Measurements from ENCODE around the gene RAPGEF1.

Gene RAPGEF1

DNA sequence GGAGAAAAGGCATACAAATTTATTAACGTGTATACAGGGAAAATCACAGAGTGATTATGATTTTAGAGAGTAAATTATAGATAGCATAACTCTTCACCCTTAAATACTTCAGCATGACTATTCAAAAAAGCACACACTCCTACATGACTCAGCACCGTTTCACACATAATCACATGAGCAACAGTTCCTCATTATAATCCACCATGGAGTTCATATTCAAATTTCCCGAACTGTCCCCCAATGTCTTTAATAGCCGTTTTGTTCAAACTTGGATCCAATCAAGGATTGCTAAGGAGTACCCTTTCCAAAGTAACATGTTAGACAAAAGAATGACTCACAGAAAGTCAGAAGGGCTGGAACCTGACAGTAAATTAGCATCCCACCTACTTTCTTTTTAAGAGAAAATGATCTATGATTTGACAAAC is 32.1 kb downstream of the RAPGEF1 start:
- Histone ChIP-seq H3K9me3 (ENCODE audit: control insufficient read depth, insufficient read depth, low read depth, low read length) (no peaks in the 10 kb centered on the region), H3K4me3 (ENCODE audit: low read depth, low read length) (no peak overlapping the region), H3K4me1 (ENCODE audit: control insufficient read depth, insufficient read depth, low read length) (peaks cover 9% of the 10 kb centered on the region), H3K27ac (ENCODE audit: extremely low read depth, low read depth, low read length) (no peak overlapping the region), H3K36me3 (ENCODE audit: control insufficient read depth in 2 of 2, insufficient read depth in 1 of 2, low read length in 2 of 2) (no peaks in the 10 kb centered on the region)
- ChIA-PET CTCF (interaction anchor here (0.5 to 1.4 kb wide), 3 partner anchors 12 to 31 kb away, joined by 3 to 5 read pairs (median 5); no protein-coding TSS in a partner anchor), POLR2A (no interaction called here)
- TF ChIP-seq SCRT2 (tag by site-specific recombination; IDR thresholded peaks at IDR 0.05): peak; percentile 65
- TF ChIP-seq ZNF37A (tag by site-specific recombination; IDR thresholded peaks at IDR 0.05): no peak

DNA sequence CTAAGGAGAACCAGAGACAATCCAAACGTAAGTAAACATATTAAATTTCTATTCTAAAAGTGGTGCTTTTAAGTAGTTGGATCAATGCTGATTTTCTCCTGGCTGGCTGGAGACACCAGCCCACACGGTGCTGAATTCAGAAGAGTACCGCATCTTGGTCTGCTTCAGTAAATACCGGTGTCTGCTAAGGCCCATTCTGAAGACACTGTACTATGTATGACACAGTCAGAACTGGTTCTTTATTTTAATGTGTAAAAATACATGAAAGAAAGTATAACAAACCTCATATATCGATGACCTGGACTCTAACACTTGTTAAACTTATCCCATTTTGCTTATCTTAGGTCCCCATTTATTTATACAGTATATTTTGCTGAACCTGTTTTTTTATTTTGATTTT is 32.8 kb downstream of the RAPGEF1 start:
- no peak overlapping the region for H3K4me3 ChIP-seq (ENCODE audit: low read depth, low read length)
- H3K36me3 ChIP-seq (ENCODE audit: control insufficient read depth in 2 of 2, insufficient read depth in 1 of 2, low read length in 2 of 2): no peaks in the 10 kb centered on the region
- no peak overlapping the region for H3K27ac ChIP-seq (ENCODE audit: extremely low read depth, low read depth, low read length)
- TF ChIP-seq, protein P1, sequence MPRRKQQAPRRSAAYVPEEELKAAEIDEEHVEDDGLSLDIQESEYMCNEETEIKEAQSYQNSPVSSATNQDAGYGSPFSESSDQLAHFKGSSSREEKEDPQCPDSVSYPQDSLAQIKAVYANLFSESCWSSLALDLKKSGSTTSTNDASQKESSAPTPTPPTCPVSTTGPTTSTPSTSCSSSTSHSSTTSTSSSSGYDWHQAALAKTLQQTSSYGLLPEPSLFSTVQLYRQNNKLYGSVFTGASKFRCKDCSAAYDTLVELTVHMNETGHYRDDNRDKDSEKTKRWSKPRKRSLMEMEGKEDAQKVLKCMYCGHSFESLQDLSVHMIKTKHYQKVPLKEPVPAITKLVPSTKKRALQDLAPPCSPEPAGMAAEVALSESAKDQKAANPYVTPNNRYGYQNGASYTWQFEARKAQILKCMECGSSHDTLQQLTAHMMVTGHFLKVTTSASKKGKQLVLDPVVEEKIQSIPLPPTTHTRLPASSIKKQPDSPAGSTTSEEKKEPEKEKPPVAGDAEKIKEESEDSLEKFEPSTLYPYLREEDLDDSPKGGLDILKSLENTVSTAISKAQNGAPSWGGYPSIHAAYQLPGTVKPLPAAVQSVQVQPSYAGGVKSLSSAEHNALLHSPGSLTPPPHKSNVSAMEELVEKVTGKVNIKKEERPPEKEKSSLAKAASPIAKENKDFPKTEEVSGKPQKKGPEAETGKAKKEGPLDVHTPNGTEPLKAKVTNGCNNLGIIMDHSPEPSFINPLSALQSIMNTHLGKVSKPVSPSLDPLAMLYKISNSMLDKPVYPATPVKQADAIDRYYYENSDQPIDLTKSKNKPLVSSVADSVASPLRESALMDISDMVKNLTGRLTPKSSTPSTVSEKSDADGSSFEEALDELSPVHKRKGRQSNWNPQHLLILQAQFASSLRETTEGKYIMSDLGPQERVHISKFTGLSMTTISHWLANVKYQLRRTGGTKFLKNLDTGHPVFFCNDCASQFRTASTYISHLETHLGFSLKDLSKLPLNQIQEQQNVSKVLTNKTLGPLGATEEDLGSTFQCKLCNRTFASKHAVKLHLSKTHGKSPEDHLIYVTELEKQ (tag by site-specific recombination; IDR thresholded peaks at IDR 0.05; ENCODE audit: borderline replicate concordance): no peak
- TF ChIP-seq ZNF223 (tag by site-specific recombination; IDR thresholded peaks at IDR 0.05) (no peak), ZNF292 (tag by site-specific recombination; IDR thresholded peaks at IDR 0.05; ENCODE audit: borderline replicate concordance, low read depth) (no peak), ZNF302 (tag by site-specific recombination; IDR thresholded peaks at IDR 0.05; ENCODE audit: low read depth) (no peak)
- TF ChIP-seq, protein P2, sequence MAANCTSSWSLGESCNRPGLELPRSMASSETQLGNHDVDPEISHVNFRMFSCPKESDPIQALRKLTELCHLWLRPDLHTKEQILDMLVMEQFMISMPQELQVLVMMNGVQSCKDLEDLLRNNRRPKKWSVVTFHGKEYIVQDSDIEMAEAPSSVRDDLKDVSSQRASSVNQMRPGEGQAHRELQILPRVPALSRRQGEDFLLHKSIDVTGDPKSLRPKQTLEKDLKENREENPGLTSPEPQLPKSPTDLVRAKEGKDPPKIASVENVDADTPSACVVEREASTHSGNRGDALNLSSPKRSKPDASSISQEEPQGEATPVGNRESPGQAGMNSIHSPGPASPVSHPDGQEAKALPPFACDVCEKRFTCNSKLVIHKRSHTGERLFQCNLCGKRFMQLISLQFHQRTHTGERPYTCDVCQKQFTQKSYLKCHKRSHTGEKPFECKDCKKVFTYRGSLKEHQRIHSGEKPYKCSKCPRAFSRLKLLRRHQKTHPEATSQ (tag by site-specific recombination; IDR thresholded peaks at IDR 0.05): no peak
- TF ChIP-seq, protein P3, sequence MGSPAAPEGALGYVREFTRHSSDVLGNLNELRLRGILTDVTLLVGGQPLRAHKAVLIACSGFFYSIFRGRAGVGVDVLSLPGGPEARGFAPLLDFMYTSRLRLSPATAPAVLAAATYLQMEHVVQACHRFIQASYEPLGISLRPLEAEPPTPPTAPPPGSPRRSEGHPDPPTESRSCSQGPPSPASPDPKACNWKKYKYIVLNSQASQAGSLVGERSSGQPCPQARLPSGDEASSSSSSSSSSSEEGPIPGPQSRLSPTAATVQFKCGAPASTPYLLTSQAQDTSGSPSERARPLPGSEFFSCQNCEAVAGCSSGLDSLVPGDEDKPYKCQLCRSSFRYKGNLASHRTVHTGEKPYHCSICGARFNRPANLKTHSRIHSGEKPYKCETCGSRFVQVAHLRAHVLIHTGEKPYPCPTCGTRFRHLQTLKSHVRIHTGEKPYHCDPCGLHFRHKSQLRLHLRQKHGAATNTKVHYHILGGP (tag by site-specific recombination; IDR thresholded peaks at IDR 0.05): no peak
- POLR2A ChIA-PET: no interaction called here
- peaks cover 9% of the 10 kb centered on the region for H3K4me1 ChIP-seq (ENCODE audit: control insufficient read depth, insufficient read depth, low read length)
- CTCF ChIA-PET: interaction anchor here (0.6 kb wide), 1 partner anchor 14 kb away, joined by 5 read pairs; no protein-coding TSS in a partner anchor
- H3K9me3 ChIP-seq (ENCODE audit: control insufficient read depth, insufficient read depth, low read depth, low read length): no peaks in the 10 kb centered on the region

DNA sequence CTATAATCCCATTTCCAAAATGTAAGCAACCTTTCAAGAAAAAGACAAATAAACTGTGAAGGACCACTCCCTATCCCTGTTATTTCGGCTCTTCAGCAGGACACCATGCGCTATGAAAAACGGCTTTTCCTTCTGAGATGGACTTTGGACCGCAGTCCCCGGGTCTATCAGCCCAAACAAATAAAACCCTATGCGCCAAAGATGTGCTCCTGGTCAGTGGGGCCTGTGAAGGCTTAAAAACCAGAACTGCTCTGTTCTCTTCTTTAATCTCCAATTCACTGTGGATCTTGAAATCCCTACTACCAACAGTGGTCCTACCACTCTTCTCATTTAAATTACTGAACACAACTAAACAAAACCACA is 33.3 kb downstream of the RAPGEF1 start:
- ChIA-PET POLR2A (no interaction called here), CTCF (no interaction called here)
- H3K9me3 ChIP-seq (ENCODE audit: control insufficient read depth, insufficient read depth, low read depth, low read length): no peaks in the 10 kb centered on the region
- no peak overlapping the region for H3K4me3 ChIP-seq (ENCODE audit: low read depth, low read length)
- peaks cover 9% of the 10 kb centered on the region for H3K4me1 ChIP-seq (ENCODE audit: control insufficient read depth, insufficient read depth, low read length)
- H3K36me3 ChIP-seq (ENCODE audit: control insufficient read depth in 2 of 2, insufficient read depth in 1 of 2, low read length in 2 of 2): no peaks in the 10 kb centered on the region
- no peak overlapping the region for H3K27ac ChIP-seq (ENCODE audit: extremely low read depth, low read depth, low read length)
- TF ChIP-seq ZNF664 (tag by site-specific recombination; IDR thresholded peaks at IDR 0.05) (0 out of 2 replicates have a peak, but pooled peaks have one; percentile 22), ZNF521 (tag by site-specific recombination; IDR thresholded peaks at IDR 0.05) (no peak), ZNF391 (tag by site-specific recombination; IDR thresholded peaks at IDR 0.05; ENCODE audit: borderline replicate concordance, low read depth) (no peak), ZNF624 (tag by site-specific recombination; IDR thresholded peaks at IDR 0.05) (no peak), ZNF114 (tag by site-specific recombination; IDR thresholded peaks at IDR 0.05) (no peak), ZNF155 (tag by site-specific recombination; IDR thresholded peaks at IDR 0.05) (no peak)
